Liver (tissue), 9 donors: ENCODE measurements around the gene DDX42. TPM values are rescaled to one million over a fixed set of nuclear protein-coding genes. Genes with fewer than 3 reads are reported as not detected.

Experiments
- DNase-seq: peaks from one replicate; pipeline ENCODE4 v3.0.0-alpha.2; 2017; ENCODE audit warnings: low spot score
- H3K27ac ChIP-seq, 2 donors: one replicate each; pipeline ENCODE4 v1.7.0; 2013; ENCODE audit warnings: inconsistent platforms in 2 of 2, low read length in 2 of 2, control low read depth in 1 of 2, low read depth in 1 of 2, mild to moderate bottlenecking in 1 of 2
- H3K27me3 ChIP-seq, 4 donors: one replicate each; pipeline versions ENCODE4 v1.6.1 to v1.7.0; 2013; ENCODE audit warnings: low read length in 3 of 4, inconsistent platforms in 1 of 4, mild to moderate bottlenecking in 1 of 4, moderate library complexity in 1 of 4; ENCODE audit not compliant: control insufficient read depth in 4 of 4, insufficient read depth in 4 of 4
- H3K36me3 ChIP-seq, 4 donors: one replicate each; pipeline versions ENCODE4 v1.6.1 to v1.7.0; 2013; ENCODE audit warnings: low read length in 3 of 4, mild to moderate bottlenecking in 3 of 4, low read depth in 1 of 4, moderate library complexity in 1 of 4; ENCODE audit not compliant: control insufficient read depth in 4 of 4, insufficient read depth in 3 of 4
- H3K4me1 ChIP-seq, 4 donors: one replicate each; pipeline versions ENCODE4 v1.6.1 to v1.7.0; 2013; ENCODE audit warnings: low read length in 3 of 4, mild to moderate bottlenecking in 3 of 4, moderate library complexity in 1 of 4; ENCODE audit not compliant: control insufficient read depth in 4 of 4, insufficient read depth in 4 of 4
- H3K4me3 ChIP-seq, 3 donors: one replicate each; pipeline versions ENCODE4 v1.6.1 to v1.7.0; 2013; ENCODE audit warnings: low read length in 3 of 3, control low read depth in 1 of 3, low read depth in 1 of 3, mild to moderate bottlenecking in 1 of 3
- H3K9ac ChIP-seq, 2 donors: one replicate each; pipeline ENCODE4 v1.7.0; 2013; ENCODE audit warnings: low read length in 2 of 2, mild to moderate bottlenecking in 2 of 2, moderate library complexity in 2 of 2, control low read depth in 1 of 2, low read depth in 1 of 2
- H3K9me3 ChIP-seq, 4 donors: one replicate each; pipeline versions ENCODE4 v1.6.1 to v1.7.0; 2013; ENCODE audit warnings: low read length in 3 of 4; ENCODE audit not compliant: control insufficient read depth in 4 of 4
- ATF3 ChIP-seq: IDR thresholded peaks from 2 replicates; pipeline ENCODE4 v1.6.1; 2016; ENCODE audit warnings: antibody characterized with exemption
- CTCF ChIP-seq: fragments of 150-350 bp; IDR thresholded peaks from 2 replicates; pipeline ENCODE4 v1.5.1; 2017; ENCODE audit warnings: improper control_type of control experiment, low read depth, low read length; ENCODE audit not compliant: missing input control
- EGR1 ChIP-seq, 2 donors: IDR thresholded peaks; 2 replicates each; pipeline ENCODE4 v1.6.1; 2016 to 2018; ENCODE audit warnings: antibody characterized with exemption in 2 of 2, low read depth in 2 of 2
- FOXA1 ChIP-seq: IDR thresholded peaks from 2 replicates; pipeline ENCODE4 v1.6.1; 2016; ENCODE audit warnings: antibody characterized with exemption
- FOXA2 ChIP-seq: IDR thresholded peaks from 2 replicates; pipeline ENCODE4 v1.6.1; 2016; ENCODE audit warnings: antibody characterized with exemption
- GABPA ChIP-seq, 2 donors: IDR thresholded peaks in 1 of 2; conservative IDR thresholded peaks in 1 of 2; 2 replicates each; pipeline ENCODE4 v1.6.1; 2016; ENCODE audit warnings: antibody characterized with exemption in 2 of 2, mild to moderate bottlenecking in 1 of 2, moderate library complexity in 1 of 2
- HNF4A ChIP-seq, 2 donors: conservative IDR thresholded peaks; 2 replicates each; pipeline ENCODE4 v1.6.1; 2016; ENCODE audit warnings: antibody characterized with exemption in 2 of 2, mild to moderate bottlenecking in 2 of 2
- HNF4G ChIP-seq: IDR thresholded peaks from 2 replicates; pipeline ENCODE4 v1.6.1; 2016; ENCODE audit warnings: antibody characterized with exemption
- JUND ChIP-seq, 2 donors: IDR thresholded peaks; 2 replicates each; pipeline ENCODE4 v1.6.1; 2016; ENCODE audit warnings: antibody characterized with exemption in 2 of 2
- MAX ChIP-seq: IDR thresholded peaks from 2 replicates; pipeline ENCODE4 v1.6.1; 2016; ENCODE audit warnings: antibody characterized with exemption
- NR2F2 ChIP-seq: IDR thresholded peaks from 2 replicates; pipeline ENCODE4 v1.6.1; 2016; ENCODE audit warnings: antibody characterized with exemption
- RAD21 ChIP-seq, 2 donors: IDR thresholded peaks; 2 replicates each; pipeline ENCODE4 v1.6.1; 2016; ENCODE audit warnings: antibody characterized with exemption in 2 of 2, mild to moderate bottlenecking in 2 of 2
- REST ChIP-seq: IDR thresholded peaks from 2 replicates; pipeline ENCODE4 v1.6.1; 2016; ENCODE audit warnings: antibody characterized with exemption, mild to moderate bottlenecking
- RXRA ChIP-seq, 2 donors: IDR thresholded peaks; 2 replicates each; pipeline ENCODE4 v1.6.1; 2017 to 2018; ENCODE audit warnings: antibody characterized with exemption in 2 of 2, mild to moderate bottlenecking in 1 of 2
- TAF1 ChIP-seq: conservative IDR thresholded peaks from 2 replicates; pipeline ENCODE4 v1.6.1; 2016; ENCODE audit warnings: antibody characterized with exemption, mild to moderate bottlenecking
- YY1 ChIP-seq: IDR thresholded peaks from 2 replicates; pipeline ENCODE4 v1.6.1; 2016; ENCODE audit warnings: antibody characterized with exemption, mild to moderate bottlenecking
- ZBTB33 ChIP-seq: IDR thresholded peaks from 2 replicates; pipeline ENCODE4 v1.6.1; 2016; ENCODE audit warnings: antibody characterized with exemption
- WGBS: extraction: QIAGEN DNeasy Blood & Tissue Kit; methylation state at CpG from one replicate; pipeline ENCODE4 v1.1.7; 2013; 5-methylcytosine and 5-hydroxymethylcytosine counted together
- polyA plus RNA-seq, 2 donors: library from polyadenylated mRNA; stranded (reverse) in 1 of 2; unstranded in 1 of 2; fragments of 200-250 nt in 1 of 2; fragments of >200 nt in 1 of 2; fragmentation: Nextera tagmentation in 1 of 2; extraction: Ambion mirVana in 1 of 2; gene quantifications; one replicate each; pipeline versions ENCODE4 v1.2.1 to v1.2.3, GENCODE V29; 2013 to 2015
- total RNA-seq, 2 donors: library from RNA; depleted of rRNA; stranded (reverse); fragments of >200 nt; gene quantifications; one replicate each; pipeline ENCODE4 v1.2.3, GENCODE V29; 2014
- donor health status: healthy.
- donor health status: healthy.
- donor health status: healthy.
- donor health status: healthy.
- donor health status: healthy.

Gene DDX42
- total and polyA plus RNA-seq, 4 donors: 15.0 to 64.2 (median 29.9) TPM

- WGBS: 97% methylated on average over 27 of the region's 27 CpGs
- TF ChIP-seq RXRA (IDR thresholded peaks at IDR 0.05): no peak
- TF ChIP-seq ATF3: no peak
- TF ChIP-seq REST: no peak
- no peak for TF ChIP-seq RAD21 (IDR thresholded peaks at IDR 0.05)
- TF ChIP-seq EGR1 (IDR thresholded peaks at IDR 0.05; ENCODE audit: low read depth in 2 of 2): no peak
- no peak for TF ChIP-seq FOXA2
- TF ChIP-seq FOXA1: no peak
- no peak for TF ChIP-seq JUND (IDR thresholded peaks at IDR 0.05)
- no peak for TF ChIP-seq ZBTB33
- no peak for TF ChIP-seq HNF4G
- TF ChIP-seq MAX: no peak
- TF ChIP-seq HNF4A (conservative IDR thresholded peaks at IDR 0.05): no peak
- no peak for TF ChIP-seq GABPA (IDR thresholded peaks at IDR 0.05 in 1 of 2, conservative IDR thresholded peaks at IDR 0.05 in 1 of 2)
- H3K27me3 ChIP-seq: no peaks in the 10 kb centered on the region
- no peak overlapping the region for H3K27ac ChIP-seq
- H3K9ac ChIP-seq: no peak overlapping the region
- no peak overlapping the region for H3K4me3 ChIP-seq
- H3K36me3 ChIP-seq: peaks cover 23 to 94% (median 79%) of the 10 kb centered on the region in 4 donors
- DNase-seq: no peak
- no peaks in the 10 kb centered on the region for H3K9me3 ChIP-seq
- H3K4me1 ChIP-seq: peaks cover 0 to 15% (median 13%) of the 10 kb centered on the region in 4 donors
Observed at GRCh38 chr17:63817736-63818385, 43.9 kb downstream of the DDX42 start.

GRCh38 chr17:63819131-63819530, 45.2 kb downstream of the DDX42 start:
- Histone ChIP-seq H3K9me3 (no peaks in the 10 kb centered on the region), H3K4me3 (no peak overlapping the region), H3K9ac (no peak overlapping the region), H3K4me1 (peaks cover 0 to 15% (median 13%) of the 10 kb centered on the region in 4 donors), H3K27me3 (no peaks in the 10 kb centered on the region), H3K27ac (no peak overlapping the region), H3K36me3 (peaks cover 14 to 93% (median 76%) of the 10 kb centered on the region in 4 donors)
- no peak for DNase-seq
- WGBS: 42% methylated on average over 6 of the region's 6 CpGs
- TF ChIP-seq TAF1: no peak
- TF ChIP-seq HNF4G: no peak
- no peak for TF ChIP-seq NR2F2
- TF ChIP-seq EGR1 (IDR thresholded peaks at IDR 0.05; ENCODE audit: low read depth in 2 of 2): no peak
- no peak for TF ChIP-seq GABPA (IDR thresholded peaks at IDR 0.05 in 1 of 2, conservative IDR thresholded peaks at IDR 0.05 in 1 of 2)
- TF ChIP-seq YY1: no peak
- TF ChIP-seq JUND (IDR thresholded peaks at IDR 0.05): no peak
- TF ChIP-seq HNF4A (conservative IDR thresholded peaks at IDR 0.05): no peak
- TF ChIP-seq CTCF: no peak
- no peak for TF ChIP-seq RAD21 (IDR thresholded peaks at IDR 0.05)
- TF ChIP-seq FOXA1: no peak
- no peak for TF ChIP-seq FOXA2
- no peak for TF ChIP-seq ZBTB33
- no peak for TF ChIP-seq REST
- no peak for TF ChIP-seq RXRA (IDR thresholded peaks at IDR 0.05)
